Posterior cingulate gyrus (tissue), 11 donors: ENCODE measurements around the gene SGPP2.

Experiments used
- DNase-seq, 10 donors: peaks; one replicate each; pipeline versions ENCODE4 v3.0.0 to v3.0.0-alpha.2; 2020 to 2021; ENCODE audit warnings: mixed read lengths in 3 of 10
- intact Hi-C: fragments of 100-400 bp; cut with DNase I; formaldehyde crosslinking; loops from one replicate; pipeline ENCODE4 v1.15.1; 2023

SGPP2 gene

DNA sequence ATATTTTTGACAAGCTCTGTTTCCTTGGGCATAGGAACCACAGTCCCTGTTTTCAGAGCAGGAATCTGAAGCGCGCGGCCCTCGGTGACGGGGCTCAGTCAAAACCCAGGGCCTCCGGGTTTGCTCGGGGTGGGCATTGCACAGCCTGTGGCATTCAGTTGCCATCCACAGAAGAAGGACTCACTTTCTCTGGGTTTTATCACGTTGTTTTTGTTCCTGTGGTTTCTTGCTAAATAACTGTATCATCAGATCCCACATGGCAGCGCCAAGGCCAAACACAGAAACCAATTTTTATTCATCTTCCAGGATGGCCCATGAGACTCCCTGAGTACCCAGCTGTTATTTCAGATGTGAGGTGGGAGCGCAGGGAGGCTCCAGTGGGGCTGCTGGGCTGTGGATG lies 35.6 kb downstream of the SGPP2 start:
- intact Hi-C loops = no loop called here
- no peak for DNase-seq

DNA sequence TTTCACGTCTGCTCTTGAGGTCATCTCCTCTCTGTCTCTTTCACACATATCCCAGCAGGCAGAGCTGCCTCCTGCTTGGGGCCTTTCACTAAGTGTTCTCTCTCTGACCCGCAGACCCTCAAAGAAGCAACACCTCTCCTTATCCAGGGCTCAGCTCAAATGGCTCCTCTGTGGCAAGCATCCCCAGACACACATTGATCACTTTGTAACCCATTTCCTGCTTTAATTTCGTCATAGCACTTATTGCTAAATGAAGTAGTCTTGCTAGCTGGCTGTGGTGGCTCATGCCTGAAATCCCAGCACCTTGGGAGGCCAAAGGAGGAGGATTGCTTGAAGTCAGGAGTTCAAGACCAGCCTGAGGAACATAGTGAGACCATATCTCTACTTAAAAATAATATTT lies 41.4 kb downstream of the SGPP2 start:
- no peak for DNase-seq
- intact Hi-C loops = no loop called here

DNA sequence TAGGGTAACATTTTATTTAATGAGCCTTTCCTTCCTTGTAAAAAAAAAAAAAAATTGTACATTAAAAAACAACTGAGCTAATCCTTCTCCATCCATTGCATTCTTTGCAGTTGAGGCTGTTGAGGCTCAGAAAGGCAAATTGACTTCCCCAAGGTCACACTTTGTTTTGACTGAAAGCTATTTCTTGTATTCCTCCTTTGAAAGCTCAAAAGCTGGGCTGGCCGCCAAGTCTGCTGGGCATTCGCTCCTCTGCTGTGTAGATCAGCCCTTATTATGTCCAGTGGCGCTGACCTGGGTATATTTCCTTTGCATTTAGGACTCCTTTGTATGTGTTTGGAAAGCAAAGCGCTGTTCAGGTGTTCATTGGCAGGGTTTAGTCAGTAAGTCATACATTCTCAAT lies 44.0 kb downstream of the SGPP2 start:
- DNase-seq = peak in 1 of 10 donors; percentile 17
- intact Hi-C loops = no loop called here

DNA sequence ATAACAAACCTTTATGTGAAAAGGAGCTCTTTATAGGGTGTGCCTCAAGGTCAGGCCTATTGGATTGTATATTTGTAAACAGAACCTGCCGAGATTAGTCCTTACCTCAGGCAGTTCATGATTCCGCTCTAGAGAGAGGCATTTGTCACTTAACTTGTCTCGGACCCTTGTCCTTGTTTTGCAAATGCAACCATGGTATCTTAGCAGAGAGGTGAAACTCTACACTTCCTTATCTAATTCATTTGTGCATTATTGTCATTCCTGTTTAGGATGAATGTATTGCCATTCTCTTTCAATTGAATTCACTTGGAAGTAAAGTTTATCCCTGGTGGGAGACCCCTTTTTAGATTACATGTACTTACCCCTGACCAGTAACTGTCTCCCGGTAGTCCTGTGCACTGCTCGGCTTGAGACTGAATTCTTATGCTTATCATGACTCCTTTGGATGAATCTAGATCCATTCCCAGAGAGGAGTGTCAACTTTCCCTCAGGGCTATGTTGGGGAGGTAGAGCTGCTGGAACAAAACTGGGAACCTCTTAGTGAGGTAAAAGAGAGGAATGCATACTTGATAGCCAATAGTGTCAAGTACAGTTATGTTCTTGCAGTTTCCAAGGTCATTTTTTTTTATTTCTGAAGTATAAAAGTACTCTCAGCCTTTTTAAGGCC lies 46.6 kb downstream of the SGPP2 start:
- DNase-seq = no peak
- intact Hi-C loops = no loop called here

DNA sequence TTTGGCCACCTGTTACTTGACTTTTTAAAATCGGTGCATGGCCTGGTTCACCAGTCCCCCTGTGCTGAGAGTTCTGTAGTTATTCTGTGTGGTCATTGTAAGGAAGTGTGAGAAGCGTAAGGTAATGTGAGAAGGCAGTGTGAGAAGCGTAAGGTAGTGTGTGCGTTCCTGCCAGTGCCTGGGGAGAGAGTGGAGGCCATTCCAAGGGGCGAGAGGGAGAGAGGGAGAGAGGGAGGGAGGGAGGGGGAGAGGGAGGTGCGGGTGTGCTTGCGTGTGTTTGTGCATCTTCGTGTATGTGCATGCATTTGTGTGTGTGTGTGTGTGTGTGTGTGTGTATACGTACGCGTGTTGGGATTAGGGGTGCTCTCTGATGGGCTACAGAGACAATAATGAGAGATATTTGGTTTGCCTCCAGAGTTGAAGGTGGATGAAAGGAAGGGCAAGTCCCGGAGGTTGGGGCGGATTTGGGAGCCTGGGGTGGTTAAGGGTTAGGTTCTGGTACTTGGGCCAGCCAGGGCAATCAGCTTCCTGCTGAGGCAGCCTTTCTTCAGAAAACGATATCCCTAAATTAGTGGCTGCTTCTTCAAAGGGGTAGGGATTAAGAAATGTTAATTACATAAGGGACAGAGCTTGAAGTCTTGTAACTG lies 53.7 kb downstream of the SGPP2 start:
- DNase-seq = no peak
- intact Hi-C loops = no loop called here

DNA sequence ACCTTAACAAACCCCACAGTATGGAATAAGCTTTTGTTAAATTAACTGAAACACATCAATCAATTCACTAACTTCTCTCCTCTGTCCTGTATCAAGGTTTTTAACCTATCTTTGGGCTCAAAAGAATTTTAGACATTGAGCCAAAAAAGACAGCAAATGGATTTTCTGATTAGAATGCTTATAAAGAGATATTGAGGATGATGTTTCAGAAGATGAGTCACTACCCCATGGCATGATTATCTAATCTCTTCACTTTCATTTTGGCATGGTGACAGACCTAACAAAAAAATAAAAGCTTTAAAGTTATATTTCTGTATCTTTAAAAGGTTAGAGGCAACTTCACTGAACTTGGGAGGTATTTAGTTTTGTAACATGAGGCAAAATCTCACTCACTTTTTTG lies 55.5 kb downstream of the SGPP2 start:
- intact Hi-C loops = no loop called here

DNA sequence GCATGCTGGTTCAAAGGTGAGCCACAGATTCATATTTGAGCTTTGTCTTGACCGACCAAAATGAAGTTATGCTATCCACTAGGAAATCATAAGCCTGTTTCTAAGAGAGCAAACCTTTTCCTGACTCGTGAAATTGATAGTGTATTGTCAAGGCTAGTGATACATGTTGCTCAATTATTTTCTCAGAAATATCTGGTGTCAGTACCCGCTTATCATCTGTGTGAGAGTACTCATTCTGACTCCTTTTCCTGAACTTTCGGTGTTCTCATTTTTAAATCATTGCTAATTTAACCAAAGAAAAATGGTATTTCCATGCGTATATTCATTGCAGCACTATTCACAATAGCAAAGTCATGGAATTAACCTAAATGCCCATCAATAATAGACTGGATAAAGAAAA lies 56.2 kb downstream of the SGPP2 start:
- DNase-seq = no peak
- intact Hi-C loops = no loop called here

More for the DNA sequence above, 55.5 kb downstream of the SGPP2 start:
- no peak for DNase-seq

DNA sequence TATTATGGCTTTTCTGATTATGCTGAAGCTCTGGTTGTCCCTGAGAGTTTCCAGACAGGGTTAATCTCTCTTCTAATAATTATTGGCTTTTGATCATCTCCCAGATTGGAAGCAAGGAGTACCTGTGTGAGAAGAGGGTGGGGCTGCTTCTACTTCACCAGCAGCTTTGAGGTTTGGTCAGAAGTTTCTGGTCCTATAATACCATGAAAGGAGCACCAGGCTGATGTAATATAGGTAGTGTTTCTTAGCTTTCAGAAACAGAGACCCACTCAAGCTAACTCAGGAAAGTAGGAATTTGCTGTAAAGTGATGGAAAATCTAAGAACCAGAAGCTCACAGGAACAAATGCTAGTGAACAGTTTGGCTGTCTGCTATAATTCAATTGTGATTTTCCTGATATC lies 57.6 kb downstream of the SGPP2 start:
- DNase-seq = no peak
- intact Hi-C loops = no loop called here

DNA sequence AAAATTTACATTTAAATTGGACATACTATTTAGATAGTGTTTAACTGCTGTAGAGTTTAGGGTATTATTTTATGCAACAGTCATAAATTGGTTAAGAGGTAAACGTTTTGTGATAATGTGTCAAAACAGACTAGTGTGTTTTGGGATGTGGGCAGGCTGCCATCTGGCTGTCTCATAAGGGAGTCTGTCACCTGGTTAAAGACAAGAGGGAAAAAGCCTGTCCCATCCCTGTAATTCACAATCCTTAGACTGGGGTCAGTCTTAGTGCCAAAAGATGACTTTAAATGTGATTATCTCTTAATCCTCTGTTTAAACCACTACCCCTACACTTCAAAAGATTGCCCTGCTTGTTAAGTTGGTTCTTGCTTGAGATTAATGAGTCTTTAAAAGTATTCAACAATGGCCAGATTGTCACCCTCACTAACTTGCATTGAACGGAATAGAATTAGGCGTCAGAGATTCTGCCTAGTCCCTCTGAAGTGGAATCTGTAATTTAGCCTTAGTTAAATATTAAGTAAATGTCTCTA lies 59.2 kb downstream of the SGPP2 start:
- DNase-seq = no peak

DNA sequence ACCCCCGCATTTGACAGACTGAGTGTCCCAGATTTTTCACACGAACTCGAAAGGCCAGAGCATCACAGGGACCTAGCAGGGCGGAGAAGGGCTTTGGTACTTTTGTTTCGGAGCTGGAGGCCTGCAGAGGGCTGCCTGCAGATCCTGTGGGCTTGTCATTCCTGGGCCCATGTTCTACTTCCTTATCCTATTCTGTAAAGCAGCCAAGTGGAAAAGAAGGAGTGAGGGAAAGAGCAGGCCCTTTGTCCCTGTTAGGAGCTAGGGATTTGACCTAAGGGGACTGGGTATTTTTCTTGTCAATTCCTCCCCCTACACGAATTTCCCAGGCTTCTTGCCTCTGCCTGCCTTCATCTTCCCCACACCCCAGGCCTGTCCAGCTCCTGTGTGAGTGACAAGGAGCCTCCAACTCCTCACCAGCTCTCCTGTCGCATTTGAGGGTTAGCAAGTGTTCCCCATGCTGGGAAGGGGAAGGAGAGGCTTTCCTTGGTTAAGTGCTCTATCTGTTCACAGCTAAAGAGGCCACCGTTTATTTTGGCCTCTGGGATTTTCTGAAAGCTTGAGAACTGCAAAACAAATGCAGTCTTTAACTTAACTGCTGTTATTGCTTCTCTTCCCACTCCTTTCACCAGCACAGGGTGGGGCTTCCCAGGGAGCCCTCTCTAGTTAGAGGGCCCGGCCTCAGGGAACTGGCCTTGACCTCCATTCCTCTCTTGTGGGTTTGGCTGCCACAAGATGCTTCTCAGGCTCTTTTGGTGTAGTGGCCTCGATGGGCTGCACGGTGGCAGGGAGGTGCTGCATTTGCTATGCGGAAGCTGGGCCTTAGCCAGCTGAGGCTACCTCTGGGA lies 61.2 kb downstream of the SGPP2 start:
- intact Hi-C loops = no loop called here
- no peak for DNase-seq

More for the DNA sequence above, 59.2 kb downstream of the SGPP2 start:
- intact Hi-C loops = no loop called here

DNA sequence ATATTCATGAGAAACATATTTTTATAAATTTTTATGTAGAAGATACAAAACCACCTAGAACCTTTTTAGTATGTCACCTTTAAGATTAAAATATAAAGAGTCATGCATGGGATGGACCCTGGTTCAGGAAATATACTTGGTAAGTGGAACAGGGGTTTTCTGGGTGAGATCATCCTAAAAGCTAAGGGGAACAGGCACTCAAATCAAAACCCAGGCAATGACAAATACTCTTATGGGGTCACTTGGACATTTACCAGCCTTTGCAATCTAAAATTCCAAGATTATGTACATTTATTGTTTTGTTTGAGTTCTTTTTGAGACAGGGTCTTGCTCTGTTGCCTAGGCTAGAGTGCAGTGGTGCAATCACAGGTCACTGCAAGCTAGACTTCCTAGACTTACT lies 65.8 kb downstream of the SGPP2 start:
- no peak for DNase-seq
- intact Hi-C loops = no loop called here

DNA sequence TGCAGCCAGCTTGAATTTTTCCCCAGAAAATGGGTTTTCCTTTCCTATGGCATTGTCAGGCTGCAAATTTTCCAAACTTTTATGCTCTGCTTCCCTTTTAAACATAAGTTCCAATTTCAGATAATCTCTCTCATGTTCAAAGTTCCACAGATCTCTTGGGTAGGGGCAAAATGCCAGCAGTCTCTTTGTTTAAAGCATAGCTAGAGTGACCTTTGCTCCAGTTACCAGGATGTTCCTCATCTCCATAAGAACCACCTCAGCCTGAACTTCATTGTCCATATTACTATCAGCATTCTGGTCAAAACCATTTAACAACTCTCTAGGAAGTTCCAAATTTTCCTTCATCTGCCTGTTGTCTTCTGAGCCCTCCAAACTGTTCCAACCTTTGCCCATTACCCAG lies 68.3 kb downstream of the SGPP2 start:
- no peak for DNase-seq
- intact Hi-C loops = no loop called here

DNA sequence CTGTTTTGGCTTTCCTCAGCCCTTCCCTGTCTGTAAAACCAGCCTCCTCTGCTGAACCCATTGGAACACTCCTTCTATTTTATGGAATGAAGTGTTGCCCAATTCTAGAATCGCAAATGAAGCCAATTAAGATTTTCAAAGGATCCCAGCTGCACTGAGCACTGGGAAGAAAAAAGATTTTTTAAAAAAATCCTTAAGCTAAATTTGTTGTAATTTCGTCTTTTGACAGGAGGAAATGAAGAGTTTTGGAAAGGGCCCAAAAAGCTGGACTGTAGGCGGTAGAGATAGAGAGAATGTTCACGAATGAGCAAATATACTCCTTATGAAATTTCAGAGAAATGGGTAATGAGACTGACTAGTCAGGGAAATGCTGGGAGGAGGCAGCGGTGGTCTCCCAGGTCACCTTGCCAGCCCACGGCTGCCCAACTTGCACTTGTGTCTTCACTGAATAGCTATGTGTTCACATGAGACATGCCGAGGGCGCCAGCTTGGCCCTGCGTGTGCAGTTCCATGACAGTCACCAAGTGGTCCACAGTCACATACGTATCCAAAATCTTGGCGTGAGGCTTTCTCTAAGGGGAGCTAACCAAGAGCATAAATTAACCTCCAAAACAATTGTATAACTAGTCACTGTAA lies 69.9 kb downstream of the SGPP2 start:
- DNase-seq = no peak
- intact Hi-C loops = no loop called here

DNA sequence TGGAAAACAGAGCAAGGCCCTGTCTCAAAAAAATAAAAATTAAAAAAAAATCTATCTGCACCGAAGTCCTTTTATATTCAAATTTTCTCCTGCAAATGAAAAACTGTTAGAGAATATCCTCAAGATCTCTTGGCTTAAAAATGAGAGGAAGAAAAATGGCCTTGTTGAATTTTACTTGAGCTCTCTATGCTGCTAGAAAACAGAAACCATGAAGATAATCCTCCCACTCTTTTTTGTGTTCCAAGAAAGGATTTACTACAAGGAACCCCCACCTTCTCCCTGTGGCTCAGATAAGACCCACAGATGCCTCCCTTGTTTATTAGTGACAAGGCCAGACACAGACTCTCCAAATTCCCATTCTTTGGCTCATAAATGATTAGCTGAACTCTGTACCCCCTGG lies 71.0 kb downstream of the SGPP2 start:
- intact Hi-C loops = no loop called here
- DNase-seq = no peak

DNA sequence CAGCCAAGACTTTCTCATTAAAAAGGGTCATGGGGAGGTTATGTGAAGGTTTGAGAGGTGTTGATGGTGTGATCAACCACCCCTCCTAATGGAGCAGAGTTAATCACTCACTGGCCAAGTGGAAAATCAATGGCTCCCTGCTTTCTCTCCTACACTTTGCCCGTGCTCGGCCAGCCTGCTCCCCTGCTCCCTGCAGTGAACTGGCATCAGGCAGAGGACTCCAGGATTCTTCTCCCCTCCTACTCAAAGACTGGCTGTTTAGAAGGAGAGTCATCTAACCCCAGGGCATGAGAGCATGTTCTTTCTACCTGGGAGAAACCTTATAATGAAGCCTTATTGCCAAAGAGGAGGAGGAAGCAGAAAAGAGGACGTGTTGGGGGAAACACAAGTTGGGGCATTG lies 74.9 kb downstream of the SGPP2 start:
- no peak for DNase-seq
- intact Hi-C loops = no loop called here

DNA sequence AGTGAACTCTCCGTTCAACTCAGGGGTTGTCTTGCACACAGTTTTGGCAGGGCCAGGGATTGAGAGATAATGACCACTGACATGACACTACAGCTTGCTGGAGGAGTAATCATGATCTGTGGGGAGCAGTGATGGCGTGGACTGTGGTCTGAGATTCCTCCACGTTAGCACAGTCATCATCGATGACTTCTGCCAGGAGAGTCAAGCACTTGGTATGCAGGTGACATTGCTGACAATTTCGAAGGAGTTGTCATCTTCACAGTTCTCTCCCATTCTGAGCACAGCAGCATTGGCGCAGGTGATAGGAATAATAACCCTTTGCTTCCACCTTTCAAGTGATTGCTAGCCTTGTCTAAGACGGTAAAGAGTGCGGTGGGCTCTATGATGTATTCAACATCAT lies 79.8 kb downstream of the SGPP2 start:
- intact Hi-C loops = no loop called here
- DNase-seq = no peak

DNA sequence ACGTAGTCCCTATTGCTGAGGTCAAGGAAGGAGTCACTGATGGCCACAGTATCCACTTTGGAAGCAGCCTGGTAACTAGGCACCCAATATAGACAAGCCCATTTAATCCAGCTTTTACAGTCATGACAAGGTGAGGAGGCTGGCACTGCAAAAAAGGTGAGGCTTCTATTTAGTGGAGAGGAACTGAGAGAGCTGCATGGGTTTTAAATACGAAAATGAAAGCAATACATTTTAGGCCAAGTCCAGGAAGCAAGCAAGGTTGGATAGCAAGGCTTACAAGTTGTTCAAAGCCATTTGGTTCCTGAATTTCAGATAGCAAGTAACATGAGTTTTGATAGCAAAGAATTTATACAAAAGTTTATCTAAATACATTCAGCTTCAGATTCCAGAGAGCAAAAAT lies 80.4 kb downstream of the SGPP2 start:
- intact Hi-C loops = no loop called here
- no peak for DNase-seq

DNA sequence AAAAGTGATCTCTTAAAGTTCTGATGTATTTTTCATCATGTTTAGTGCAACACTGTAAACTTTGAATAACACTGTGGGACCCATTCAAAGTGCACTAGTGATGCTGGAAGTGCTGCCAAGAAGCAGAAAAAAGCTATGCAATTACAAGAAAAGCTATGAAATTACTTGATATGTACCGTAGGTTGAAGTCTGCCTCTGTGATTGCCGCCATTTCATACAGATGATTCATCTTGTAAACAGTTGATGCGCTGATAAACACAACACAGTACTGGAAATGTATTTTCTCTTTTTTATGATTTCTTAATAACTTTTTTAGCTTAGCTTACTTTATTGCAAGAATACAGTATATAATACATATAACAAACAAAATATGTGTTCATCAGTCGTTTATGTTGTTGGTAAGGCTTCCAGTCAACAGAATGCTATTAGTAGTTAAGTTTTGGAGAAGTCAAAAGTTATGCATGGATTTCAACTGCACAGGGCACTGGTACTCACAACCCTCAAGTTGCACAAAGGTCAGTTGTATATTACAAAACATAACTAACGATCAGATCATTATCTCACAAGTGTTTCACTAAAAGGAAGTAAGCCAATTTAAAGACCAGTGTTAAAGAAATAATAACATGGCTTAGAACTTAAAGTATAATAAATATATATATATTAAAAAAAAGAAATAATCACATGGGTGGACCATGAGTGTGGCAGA lies 82.0 kb downstream of the SGPP2 start:
- intact Hi-C loops = no loop called here
- DNase-seq = no peak

DNA sequence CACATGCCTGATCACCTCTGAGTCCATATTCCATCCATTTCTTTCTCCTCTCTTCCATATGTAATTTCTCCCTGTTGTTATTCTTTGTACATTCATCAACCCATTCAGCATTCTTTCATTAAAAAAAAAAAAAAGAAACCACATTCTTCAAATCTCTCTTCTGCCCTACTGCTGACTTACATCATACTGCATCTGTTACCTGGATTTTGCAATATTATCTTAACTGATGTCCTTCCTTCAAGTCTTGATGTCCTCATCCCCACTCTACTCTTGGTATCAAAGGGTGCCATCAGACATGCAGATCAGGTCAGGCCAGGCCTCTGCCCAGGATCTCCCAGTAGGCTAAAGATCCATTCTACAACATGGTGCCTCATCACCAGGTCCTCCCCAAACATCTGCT lies 90.6 kb downstream of the SGPP2 start:
- intact Hi-C loops = no loop called here
- DNase-seq = no peak

DNA sequence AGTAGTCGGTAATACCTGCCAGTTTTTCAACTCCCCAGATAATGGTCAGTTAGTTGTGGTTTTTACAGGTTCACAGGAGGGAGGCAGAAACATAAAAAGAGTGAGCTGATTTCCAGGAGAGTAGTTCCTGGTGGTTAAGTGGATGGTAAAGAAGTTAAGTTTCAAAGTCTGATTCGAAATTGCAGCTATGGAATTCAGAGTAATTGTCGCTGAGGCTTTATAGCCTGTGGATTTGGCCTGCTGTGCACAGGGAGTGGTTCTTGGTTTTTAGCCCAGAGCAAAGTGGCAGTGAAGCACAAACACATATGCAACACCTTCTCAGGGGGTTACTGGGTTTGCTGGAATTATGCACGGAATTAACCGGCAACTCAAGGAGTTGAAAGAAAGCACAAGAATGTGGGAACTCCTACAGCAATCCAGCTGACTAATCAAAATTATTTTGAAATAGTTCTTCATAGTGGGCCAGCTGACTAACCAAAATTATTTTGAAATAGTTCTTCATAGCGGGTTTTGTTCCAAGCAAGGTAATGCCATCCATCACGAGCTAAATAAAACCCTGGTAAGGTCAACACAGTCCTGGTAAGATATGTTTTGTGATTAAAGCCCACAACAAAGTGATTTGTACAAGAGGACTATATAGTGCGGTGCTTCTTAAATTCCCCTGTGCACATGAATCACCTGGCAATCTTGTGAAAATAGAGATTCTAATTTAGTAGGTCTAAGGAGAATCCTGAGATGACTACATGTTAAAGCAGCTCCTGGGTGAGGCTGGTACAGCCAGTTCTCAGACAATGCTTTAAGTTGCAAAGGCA lies 94.4 kb downstream of the SGPP2 start:
- intact Hi-C loops = no loop called here
- no peak for DNase-seq
